Smooth muscle cell (in vitro differentiated cells): Measurements from ENCODE around the gene DNAI2. TPM values are rescaled to one million over a fixed set of nuclear protein-coding genes. Genes with fewer than 3 reads are reported as not detected.

ENCODE experiments used
- DNase-seq: peaks from one replicate; lab custom pipeline; 2025; ENCODE audit not compliant: unreplicated experiment; lab: John Stamatoyannopoulos, UW
- H2AFZ ChIP-seq: fragments of 200-600 bp; sonication (generic); 2 replicates; pipeline ENCODE4 v1.6.0; 2016; ENCODE audit warnings: antibody characterized with exemption, low read depth, mild to moderate bottlenecking
- H3F3A ChIP-seq: fragments of 200-600 bp; sonication (generic); 2 replicates; pipeline ENCODE4 v1.6.0; 2017; ENCODE audit warnings: antibody characterized with exemption, low read depth
- H3K27ac ChIP-seq: fragments of 200-600 bp; sonication (generic); 2 replicates; pipeline ENCODE4 v1.5.1; 2016; ENCODE audit warnings: low read depth, mild to moderate bottlenecking
- H3K27me3 ChIP-seq: fragments of 200-600 bp; sonication (generic); 2 replicates; pipeline ENCODE4 v1.6.1; 2016; ENCODE audit warnings: low read depth, mild to moderate bottlenecking
- H3K36me3 ChIP-seq: fragments of 200-600 bp; sonication (generic); 2 replicates; pipeline ENCODE4 v1.5.1; 2016; ENCODE audit warnings: low read depth
- H3K4me1 ChIP-seq: fragments of 200-600 bp; sonication (generic); 2 replicates; pipeline ENCODE4 v1.5.1; 2016; ENCODE audit warnings: low read depth
- H3K4me2 ChIP-seq: fragments of 200-600 bp; sonication (generic); 2 replicates; pipeline ENCODE4 v1.6.0; 2016; ENCODE audit warnings: mild to moderate bottlenecking
- H3K4me3 ChIP-seq: fragments of 200-600 bp; sonication (generic); 2 replicates; pipeline ENCODE4 v1.5.1; 2016; ENCODE audit warnings: mild to moderate bottlenecking
- H3K79me2 ChIP-seq: fragments of 200-600 bp; sonication (generic); 2 replicates; pipeline ENCODE4 v1.6.0; 2016; ENCODE audit warnings: low read depth, mild to moderate bottlenecking
- H3K9ac ChIP-seq: fragments of 200-600 bp; sonication (generic); 2 replicates; pipeline ENCODE4 v1.6.0; 2016; ENCODE audit warnings: low read depth
- H3K9me3 ChIP-seq: fragments of 200-600 bp; sonication (generic); replicated peaks from 2 replicates; pipeline ENCODE4 v1.5.1; 2016; ENCODE audit warnings: low read depth
- H4K20me1 ChIP-seq: fragments of 200-600 bp; sonication (generic); 2 replicates; pipeline ENCODE4 v1.6.0; 2016; ENCODE audit warnings: low read depth
- WGBS: methylation state at CpG from one replicate; pipeline ENCODE4 v1.1.7; 2016; ENCODE audit warnings: low lambda C conversion rate; 5-methylcytosine and 5-hydroxymethylcytosine counted together
- polyA plus RNA-seq: library from polyadenylated mRNA; unstranded; fragments of >200 nt; fragmentation: Nextera tagmentation; extraction: Ambion mirVana; gene quantifications from 2 replicates; pipeline ENCODE4 v1.2.1, GENCODE V29; 2016
- total RNA-seq: library from RNA; depleted of rRNA; stranded (reverse); fragments of >200 nt; gene quantifications from 2 replicates; pipeline ENCODE4 v1.2.3, GENCODE V29; 2014
- TF ChIP-seq, protein P1 (sequence below): fragments of 200-600 bp; sonication (generic); IDR thresholded peaks from 2 replicates; pipeline ENCODE4 v1.5.1; 2017; ENCODE audit warnings: borderline replicate concordance, mild to moderate bottlenecking, antibody characterized with exemption; ENCODE audit not compliant: insufficient read depth, poor library complexity, severe bottlenecking

The DNAI2 gene
- total and polyA plus RNA-seq, 2 experiments from 2014 or later = not detected

DNA sequence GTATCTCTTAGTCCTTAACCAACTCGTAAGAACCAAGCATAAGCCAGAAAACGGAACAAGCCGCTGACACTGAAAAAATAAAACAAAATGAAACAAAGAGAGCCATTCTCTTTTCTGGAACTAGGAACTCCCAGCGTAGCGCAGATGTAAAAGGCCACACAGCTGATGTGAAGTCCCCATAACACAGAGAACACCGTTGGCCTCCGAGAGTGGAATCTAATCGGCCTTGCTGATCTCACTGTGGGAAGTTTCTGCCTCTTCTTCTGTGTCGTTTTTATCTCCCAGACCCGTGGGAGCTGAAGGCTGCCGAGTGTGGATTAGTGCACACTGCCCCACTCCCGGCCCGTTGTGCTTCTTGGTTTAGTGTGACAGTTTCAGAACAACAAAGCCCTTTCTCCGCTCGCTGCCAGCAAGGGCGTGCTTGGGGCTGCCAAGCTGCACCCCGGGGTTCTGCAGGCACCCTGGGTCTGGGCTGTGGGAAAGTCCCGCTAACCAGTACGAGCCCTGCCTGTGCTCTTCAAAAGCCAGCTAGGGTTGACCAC, 38.9 kb upstream of the DNAI2 start:
- H3K79me2 ChIP-seq = no peaks in the 10 kb centered on the region
- 55% methylated on average over 19 of the region's 19 CpGs for WGBS
- no peak overlapping the region for H3K4me3 ChIP-seq
- peak overlapping the region; percentile 84 for H2AFZ ChIP-seq
- no peak overlapping the region for H3K27ac ChIP-seq
- H3K9me3 ChIP-seq = no peaks in the 10 kb centered on the region
- no peaks in the 10 kb centered on the region for H3K27me3 ChIP-seq
- peaks cover 4% of the 10 kb centered on the region for H3F3A ChIP-seq
- H3K36me3 ChIP-seq = no peaks in the 10 kb centered on the region
- no peaks in the 10 kb centered on the region for H3K4me1 ChIP-seq
- H4K20me1 ChIP-seq = no peaks in the 10 kb centered on the region
- TF ChIP-seq, protein P1, sequence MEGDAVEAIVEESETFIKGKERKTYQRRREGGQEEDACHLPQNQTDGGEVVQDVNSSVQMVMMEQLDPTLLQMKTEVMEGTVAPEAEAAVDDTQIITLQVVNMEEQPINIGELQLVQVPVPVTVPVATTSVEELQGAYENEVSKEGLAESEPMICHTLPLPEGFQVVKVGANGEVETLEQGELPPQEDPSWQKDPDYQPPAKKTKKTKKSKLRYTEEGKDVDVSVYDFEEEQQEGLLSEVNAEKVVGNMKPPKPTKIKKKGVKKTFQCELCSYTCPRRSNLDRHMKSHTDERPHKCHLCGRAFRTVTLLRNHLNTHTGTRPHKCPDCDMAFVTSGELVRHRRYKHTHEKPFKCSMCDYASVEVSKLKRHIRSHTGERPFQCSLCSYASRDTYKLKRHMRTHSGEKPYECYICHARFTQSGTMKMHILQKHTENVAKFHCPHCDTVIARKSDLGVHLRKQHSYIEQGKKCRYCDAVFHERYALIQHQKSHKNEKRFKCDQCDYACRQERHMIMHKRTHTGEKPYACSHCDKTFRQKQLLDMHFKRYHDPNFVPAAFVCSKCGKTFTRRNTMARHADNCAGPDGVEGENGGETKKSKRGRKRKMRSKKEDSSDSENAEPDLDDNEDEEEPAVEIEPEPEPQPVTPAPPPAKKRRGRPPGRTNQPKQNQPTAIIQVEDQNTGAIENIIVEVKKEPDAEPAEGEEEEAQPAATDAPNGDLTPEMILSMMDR = no peak
- DNase-seq = no peak
- no peak overlapping the region for H3K9ac ChIP-seq
- H3K4me2 ChIP-seq = peak overlapping the region; percentile 74

DNA sequence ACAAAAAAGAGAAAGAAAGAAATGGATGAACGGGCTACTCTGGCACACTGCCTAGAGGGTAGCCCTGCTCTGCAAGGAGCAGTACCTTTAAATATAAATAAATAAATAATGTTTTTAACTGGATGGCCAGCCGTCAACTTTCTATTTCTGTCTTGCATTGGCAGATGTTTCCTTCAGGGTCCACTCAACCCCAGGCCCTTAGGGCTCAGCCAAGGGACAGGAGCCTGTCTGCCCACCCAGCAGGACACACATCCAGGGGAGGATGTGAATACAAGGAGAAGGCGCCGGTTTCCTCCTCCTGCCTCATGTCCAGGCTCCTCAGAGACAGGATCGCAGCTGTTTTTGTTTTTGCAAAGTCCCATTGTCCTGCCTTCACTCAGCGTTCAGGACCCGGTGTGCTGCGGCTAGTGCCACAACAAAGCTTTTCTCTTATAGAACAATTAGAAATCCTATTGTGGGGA, 38.1 kb upstream of the DNAI2 start:
- TF ChIP-seq, protein P1 = no peak
- H3K4me2 ChIP-seq = no peak overlapping the region
- H3K27ac ChIP-seq = no peak overlapping the region
- no peaks in the 10 kb centered on the region for H4K20me1 ChIP-seq
- no peaks in the 10 kb centered on the region for H3K9me3 ChIP-seq
- peaks cover 4% of the 10 kb centered on the region for H3F3A ChIP-seq
- no peaks in the 10 kb centered on the region for H3K79me2 ChIP-seq
- no peaks in the 10 kb centered on the region for H3K4me1 ChIP-seq
- H3K27me3 ChIP-seq = no peaks in the 10 kb centered on the region
- DNase-seq = no peak
- no peak overlapping the region for H3K4me3 ChIP-seq
- no peak overlapping the region for H3K9ac ChIP-seq
- no peaks in the 10 kb centered on the region for H3K36me3 ChIP-seq
- no peak overlapping the region for H2AFZ ChIP-seq
- WGBS = 89% methylated on average over 8 of the region's 8 CpGs

GRCh38 chr17:74237321-74237720, 36.7 kb upstream of the DNAI2 start:
- DNase-seq = no peak
- H3K4me1 ChIP-seq = no peaks in the 10 kb centered on the region
- H3K4me2 ChIP-seq = no peak overlapping the region
- TF ChIP-seq, protein P1 = no peak
- no peaks in the 10 kb centered on the region for H3K36me3 ChIP-seq
- H4K20me1 ChIP-seq = no peaks in the 10 kb centered on the region
- no peaks in the 10 kb centered on the region for H3K79me2 ChIP-seq
- no peak overlapping the region for H3K27ac ChIP-seq
- no peaks in the 10 kb centered on the region for H3K27me3 ChIP-seq
- no peak overlapping the region for H2AFZ ChIP-seq
- peaks cover 4% of the 10 kb centered on the region for H3F3A ChIP-seq
- no peaks in the 10 kb centered on the region for H3K9me3 ChIP-seq
- no peak overlapping the region for H3K9ac ChIP-seq
- no peak overlapping the region for H3K4me3 ChIP-seq
- WGBS = 91% methylated on average over 12 of the region's 12 CpGs

- no peak for DNase-seq
- no peaks in the 10 kb centered on the region for H4K20me1 ChIP-seq
- H3K27ac ChIP-seq = no peak overlapping the region
- H3K9me3 ChIP-seq = no peaks in the 10 kb centered on the region
- no peaks in the 10 kb centered on the region for H3K79me2 ChIP-seq
- TF ChIP-seq, protein P1 = no peak
- H3K4me1 ChIP-seq = no peaks in the 10 kb centered on the region
- WGBS = 83% methylated on average over 10 of the region's 10 CpGs
- H3F3A ChIP-seq = peaks cover 4% of the 10 kb centered on the region
- H3K27me3 ChIP-seq = no peaks in the 10 kb centered on the region
- no peak overlapping the region for H2AFZ ChIP-seq
- no peak overlapping the region for H3K9ac ChIP-seq
- H3K4me3 ChIP-seq = no peak overlapping the region
- H3K36me3 ChIP-seq = no peaks in the 10 kb centered on the region
- H3K4me2 ChIP-seq = no peak overlapping the region
These were observed 34.9 kb upstream of the DNAI2 start for GRCh38 chr17:74239172-74239571.
